HFF-Myc (cell line): Measurements from ENCODE around the gene PALLD.

ENCODE experiments used
- DNase-seq: peaks from one replicate; pipeline ENCODE4 v3.0.0-alpha.2; 2011; ENCODE audit warnings: low read depth; ENCODE audit errors: extremely low read depth
- H3K4me3 ChIP-seq: replicated peaks from 2 replicates; pipeline ENCODE4 v1.5.1; 2011; ENCODE audit warnings: low read depth, mild to moderate bottlenecking, control low read depth, low read length
- TF ChIP-seq, protein P1 (sequence below): IDR thresholded peaks from 2 replicates; pipeline ENCODE4 v1.5.1; 2012; ENCODE audit warnings: mild to moderate bottlenecking, low read depth, low read length, control low read depth; ENCODE audit errors: missing control alignments

Gene PALLD

DNA sequence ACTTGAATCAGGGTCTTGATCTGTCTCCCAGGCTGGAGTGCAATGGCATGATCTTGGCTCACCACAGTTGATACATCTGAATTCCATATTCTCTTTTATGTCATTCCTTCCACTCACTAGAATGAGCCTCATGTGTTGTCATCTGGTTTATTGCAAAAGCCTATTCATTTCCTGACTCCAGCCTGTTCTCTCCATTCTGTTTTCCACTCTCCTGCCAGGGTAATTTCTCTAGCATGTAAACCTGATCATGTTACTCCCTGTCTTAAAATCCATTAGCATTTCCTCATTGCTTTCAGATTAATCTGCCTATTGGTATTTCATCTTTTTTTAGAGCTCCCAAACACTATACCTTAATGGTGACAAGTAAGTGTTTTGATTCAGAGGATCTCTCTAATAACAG, 12.2 kb upstream of the PALLD start:
- TF ChIP-seq, protein P1, sequence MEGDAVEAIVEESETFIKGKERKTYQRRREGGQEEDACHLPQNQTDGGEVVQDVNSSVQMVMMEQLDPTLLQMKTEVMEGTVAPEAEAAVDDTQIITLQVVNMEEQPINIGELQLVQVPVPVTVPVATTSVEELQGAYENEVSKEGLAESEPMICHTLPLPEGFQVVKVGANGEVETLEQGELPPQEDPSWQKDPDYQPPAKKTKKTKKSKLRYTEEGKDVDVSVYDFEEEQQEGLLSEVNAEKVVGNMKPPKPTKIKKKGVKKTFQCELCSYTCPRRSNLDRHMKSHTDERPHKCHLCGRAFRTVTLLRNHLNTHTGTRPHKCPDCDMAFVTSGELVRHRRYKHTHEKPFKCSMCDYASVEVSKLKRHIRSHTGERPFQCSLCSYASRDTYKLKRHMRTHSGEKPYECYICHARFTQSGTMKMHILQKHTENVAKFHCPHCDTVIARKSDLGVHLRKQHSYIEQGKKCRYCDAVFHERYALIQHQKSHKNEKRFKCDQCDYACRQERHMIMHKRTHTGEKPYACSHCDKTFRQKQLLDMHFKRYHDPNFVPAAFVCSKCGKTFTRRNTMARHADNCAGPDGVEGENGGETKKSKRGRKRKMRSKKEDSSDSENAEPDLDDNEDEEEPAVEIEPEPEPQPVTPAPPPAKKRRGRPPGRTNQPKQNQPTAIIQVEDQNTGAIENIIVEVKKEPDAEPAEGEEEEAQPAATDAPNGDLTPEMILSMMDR = no peak
- H3K4me3 ChIP-seq = no peak overlapping the region
- DNase-seq = no peak

- TF ChIP-seq, protein P1 = no peak
- DNase-seq = no peak
- H3K4me3 ChIP-seq = no peak overlapping the region
These were observed 11.5 kb upstream of the PALLD start for GRCh38 chr4:168485156-168485910.

GRCh38 chr4:168486912-168487281, 10.0 kb upstream of the PALLD start:
- TF ChIP-seq, protein P1 = no peak
- no peak overlapping the region for H3K4me3 ChIP-seq
- DNase-seq = no peak

DNA sequence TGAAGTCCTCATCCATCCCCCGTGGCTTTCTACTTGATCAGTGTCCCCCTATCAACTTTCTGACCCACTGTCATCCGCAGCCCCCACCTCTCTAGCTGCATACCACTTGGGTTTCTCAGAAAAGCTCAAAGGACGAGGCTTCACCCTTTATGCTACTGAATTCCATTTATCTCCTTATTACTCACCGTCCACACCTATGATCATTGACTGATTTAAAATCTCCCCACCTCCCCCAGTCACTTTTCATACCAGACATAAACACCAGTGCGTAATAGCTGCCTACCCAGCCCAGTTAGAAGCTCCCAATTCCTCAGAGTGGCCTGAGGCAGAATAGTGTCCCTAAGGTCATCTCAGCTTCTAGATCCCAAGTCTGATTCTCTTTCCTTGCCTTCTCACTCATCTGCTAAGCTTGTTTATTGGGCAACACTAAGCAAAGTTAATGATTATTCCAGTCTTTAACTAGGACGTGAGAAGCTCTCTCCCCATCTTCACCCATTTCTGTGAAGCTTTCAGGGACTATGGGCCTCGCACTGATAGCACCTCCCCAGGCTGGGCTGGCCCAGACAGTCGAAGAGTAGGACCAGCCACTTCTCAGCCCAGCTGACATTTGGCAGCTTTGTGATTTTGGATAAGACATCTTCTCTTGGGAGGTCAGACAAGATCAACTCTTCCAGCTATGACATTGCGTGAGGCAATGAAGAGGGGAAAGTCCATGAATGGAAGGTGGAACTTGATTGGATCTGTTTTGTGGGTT, 9.4 kb upstream of the PALLD start:
- no peak overlapping the region for H3K4me3 ChIP-seq
- DNase-seq = no peak
- TF ChIP-seq, protein P1 = no peak

- H3K4me3 ChIP-seq = no peak overlapping the region
- TF ChIP-seq, protein P1 = no peak
- DNase-seq = no peak
These were observed 8.0 kb upstream of the PALLD start for GRCh38 chr4:168488869-168489274.

- DNase-seq = no peak
- no peak overlapping the region for H3K4me3 ChIP-seq
- TF ChIP-seq, protein P1 = no peak
These were observed 7.2 kb upstream of the PALLD start for GRCh38 chr4:168489616-168490015.
